HT-29 (cell line): Measurements from ENCODE around the gene UQCRH. TPM values are rescaled to one million over a fixed set of nuclear protein-coding genes. Genes with fewer than 3 reads are reported as not detected.
"Not testable (repeated sequence)": the region's sequence is repeated elsewhere in the genome, so short reads cannot be mapped to it uniquely, and the experiment has no call there.

Experiments used
- DNase-seq: peaks from one replicate; pipeline ENCODE4 v3.0.0-alpha.2; 2015; ENCODE audit warnings: low spot score
- total RNA-seq: library from RNA; depleted of rRNA; stranded (reverse); fragments of >200 nt; shearing (Covaris generic); gene quantifications from 2 replicates; pipeline ENCODE4 v1.2.3, GENCODE V29; 2014

Gene UQCRH
- total RNA-seq, 1 experiment from 2014 or later: 412 TPM

DNA sequence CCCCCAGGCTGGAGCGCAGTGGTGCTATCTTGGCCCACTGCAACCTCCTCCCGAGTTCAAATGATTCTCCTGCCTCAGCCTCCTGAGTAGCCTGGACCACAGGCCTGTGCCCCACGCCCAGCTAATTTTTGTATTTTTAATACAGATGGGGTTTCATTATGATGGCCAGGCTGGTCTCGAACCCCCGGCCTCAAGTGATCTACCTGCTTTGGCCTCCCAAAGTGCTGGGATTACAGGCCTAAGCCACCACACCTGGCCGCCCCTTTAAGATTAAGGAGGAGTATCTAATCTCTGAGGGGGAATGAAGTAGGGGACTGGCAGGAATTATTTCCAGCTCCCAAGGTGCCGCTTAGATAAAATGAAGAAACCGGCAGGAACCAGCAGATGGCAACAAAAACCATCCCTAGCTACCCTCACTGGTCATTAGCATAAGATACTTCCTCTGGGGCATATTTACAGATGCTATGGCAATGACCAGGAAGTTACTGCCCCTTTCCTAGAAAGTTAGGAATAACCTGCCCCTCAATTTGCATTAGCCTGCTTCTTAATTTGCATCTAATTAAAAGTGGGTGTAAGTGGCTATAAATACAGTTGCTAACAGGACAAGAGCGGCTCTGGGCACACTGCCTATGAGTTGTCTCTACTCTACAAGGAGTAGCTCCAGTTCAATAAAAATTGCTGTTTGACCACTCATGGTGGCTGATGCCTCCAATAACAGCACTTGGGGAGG is 30.0 kb downstream of the UQCRH start:
- DNase-seq: peak; percentile 75

DNA sequence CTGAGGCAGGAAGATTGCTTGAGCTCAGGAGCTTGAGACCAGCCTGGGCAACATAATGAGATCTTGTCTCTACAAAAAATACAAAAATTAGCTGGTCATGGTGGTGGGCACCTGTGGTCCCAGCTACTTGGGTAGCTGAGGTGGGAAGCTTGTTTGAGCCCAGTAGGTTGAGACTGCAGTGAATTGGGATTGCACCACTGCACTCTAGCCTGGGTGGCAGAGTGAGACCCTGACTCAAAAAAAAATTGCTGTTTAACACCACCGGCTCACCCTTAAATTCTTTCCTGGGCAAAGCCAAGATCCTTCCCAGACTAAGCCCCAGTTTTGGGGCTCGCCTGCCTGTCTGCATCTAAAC is 30.5 kb downstream of the UQCRH start:
- DNase-seq: no peak

DNA sequence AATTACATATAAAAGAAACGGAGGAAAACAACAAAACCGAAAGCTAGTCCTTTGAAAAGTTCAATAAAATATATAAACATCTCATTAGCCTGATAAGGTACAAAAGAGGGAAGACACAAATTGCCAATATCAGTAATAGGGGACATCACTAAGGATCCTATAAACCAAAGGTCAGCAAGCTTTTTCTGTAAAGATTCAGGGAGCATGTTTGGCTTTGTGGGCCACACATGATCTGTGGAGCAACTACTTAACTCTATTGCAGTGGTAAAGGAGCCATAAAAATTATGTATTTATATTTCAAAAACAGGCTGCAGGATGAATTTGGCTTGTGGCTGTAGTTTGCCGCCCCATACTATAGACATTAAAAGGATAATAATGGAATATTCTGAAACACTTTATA is 31.6 kb downstream of the UQCRH start:
- no peak for DNase-seq

DNA sequence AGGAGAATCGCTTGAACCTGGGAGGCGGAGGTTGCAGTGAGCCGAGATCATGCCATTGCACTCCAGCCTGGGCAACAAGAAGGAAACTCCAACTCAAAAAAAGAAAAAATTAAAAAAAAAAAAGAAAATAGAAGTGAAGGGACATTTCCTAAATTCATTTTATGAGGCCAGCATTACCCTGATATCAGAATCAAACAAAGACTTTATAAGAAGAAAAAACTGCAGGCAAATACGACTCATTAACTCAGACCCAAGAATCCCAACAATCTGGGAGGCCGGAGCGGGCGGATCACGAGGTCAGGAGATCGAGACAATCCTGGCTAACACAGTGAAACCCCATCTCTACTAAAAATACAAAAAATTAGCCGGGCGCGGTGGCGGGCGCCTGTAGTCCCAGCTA is 33.9 kb downstream of the UQCRH start:
- DNase-seq: not testable (repeated sequence)

DNA sequence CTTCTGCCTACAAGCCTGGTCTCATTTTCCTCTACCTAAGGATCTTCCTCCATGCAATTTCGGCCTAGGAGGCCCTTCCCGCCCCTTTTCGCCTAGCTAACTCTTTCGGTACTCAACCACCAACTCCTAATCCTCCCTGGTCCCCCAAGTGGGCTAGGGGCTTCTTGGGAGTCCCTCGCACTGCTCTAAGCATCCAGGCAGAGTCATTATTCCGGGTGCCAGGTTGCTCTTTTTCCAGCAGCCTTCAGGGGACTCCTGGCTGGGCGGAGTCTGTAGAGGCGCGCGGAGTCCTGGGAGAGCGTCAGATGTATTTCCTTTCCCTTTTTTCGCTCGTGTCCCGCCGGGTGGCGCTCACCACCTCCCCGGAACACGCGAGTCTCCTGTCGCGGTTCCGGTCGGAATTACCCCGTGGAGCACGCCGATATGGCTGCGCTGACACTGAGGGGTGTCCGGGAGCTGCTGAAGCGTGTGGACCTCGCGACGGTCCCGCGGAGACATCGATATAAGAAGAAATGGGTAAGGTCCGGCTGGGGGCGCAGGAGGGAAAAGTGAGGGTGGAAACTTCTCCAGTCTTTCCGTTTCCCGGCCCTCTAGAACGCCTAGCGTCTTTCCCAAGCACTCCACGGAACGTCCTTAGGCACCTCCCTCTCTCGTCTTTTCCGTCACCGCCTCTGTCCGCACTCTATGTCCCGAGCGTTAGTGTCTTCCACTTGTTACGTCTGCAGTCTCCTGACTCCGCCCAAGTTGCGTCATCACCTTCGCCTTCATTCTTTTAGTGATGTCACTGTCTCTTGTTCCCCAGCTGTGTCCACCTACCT is 37.1 kb downstream of the UQCRH start, which contains the start of gene NSUN4:
Gene NSUN4 (plus strand): TSS at position 404 of the 818 bp plus-strand sequence. CDS start 20 bp downstream, at position 424.
- DNase-seq: peak; percentile 95

DNA sequence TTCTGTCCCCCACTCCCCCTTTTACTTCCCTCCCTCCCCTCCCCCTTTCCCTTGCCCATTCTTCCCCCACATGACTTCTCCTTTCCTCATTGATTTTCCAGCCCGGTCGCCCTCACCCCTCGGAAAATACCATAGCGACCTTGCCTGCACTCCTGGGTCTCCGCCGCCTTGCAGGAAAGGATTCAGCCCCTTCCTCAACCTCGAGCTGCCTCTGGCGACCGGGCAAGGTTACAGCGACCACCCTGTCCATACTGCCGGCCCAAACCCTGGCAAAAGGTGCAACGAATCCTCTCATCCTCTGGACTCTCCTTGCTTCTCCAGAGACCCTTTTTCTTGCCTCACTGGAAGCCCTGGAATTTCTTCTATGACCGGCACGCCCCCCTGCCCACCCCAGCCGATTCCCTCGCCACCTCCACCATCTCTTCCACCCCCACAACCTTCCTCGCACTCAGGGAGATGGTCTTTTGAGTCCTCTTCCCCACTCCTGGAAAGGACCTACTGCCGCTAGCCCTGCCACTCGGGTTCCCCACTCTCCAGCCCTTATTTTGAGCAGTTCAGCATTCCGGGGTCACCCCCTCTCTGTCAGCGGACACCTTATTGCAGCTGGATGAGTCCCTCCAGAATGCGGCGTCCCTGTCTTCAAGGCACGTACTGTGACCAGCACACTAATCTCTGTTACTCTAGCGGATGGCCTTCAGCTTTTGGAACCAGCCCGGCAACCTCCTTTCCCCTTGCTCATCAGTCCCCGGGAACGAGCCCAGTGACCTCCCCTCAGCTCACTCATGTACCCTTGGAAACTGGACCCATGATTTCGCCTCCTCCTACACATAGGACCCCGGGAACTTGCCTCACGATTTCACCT is 38.0 kb downstream of the UQCRH start:
- no peak for DNase-seq

DNA sequence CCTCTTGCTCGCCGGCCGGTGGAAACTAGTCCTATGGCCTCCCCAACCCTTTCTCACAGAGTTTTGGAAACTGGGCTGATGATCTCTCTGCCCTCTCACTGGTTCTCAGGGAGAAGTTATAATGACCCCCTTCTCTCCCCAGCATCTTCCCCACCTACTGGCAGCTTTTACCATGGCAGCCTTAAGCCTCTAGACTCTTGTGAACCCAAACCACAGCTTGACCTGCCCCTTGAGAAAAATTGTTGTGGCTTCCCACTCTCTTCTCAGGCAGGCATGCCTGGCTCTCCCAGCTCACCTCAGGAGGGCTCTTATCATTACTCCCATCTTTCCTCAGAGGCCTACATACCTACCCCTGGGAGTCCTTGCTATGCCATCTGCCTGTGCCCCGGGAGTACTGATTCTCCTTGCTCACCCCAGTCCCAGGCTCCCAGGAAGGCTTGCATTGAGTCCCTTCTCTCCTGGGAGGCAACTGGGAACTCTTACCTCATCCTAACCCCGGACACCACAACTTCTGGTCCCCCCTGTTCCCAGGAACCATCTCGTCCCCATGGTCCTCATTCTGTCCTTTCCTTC is 38.7 kb downstream of the UQCRH start:
- peak; percentile 15 for DNase-seq

DNA sequence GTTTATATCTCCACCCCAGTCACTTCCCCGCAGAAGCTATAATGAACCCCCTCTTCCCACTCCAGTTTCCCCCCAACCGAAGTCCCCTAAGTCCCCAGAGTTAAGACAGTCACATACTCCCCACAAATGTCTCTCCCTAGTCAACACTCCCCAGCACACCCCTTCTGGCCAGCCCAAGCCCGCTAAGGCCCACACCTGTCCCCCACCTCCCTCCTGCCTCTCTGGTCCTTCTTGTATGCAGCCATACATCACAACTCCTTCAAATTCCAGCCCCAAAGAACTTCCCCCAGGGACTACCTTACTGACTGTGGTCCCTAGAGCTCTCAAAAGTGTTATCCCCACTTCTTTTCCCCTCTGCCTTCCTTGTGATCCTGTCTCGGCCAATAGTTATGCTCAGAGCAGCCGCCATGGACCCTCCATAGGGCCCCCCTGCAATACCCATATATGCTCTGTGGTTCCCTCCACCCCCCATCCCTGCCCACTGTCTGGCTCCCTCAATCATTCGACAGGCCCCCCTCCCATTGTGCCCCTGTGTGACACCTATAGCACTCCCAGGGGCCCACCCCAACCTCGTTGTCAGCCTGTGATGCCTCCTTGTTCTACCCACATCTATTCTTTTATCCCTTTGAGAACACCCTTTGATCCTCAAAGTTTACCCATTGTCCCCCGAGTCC is 39.3 kb downstream of the UQCRH start:
- no peak for DNase-seq

DNA sequence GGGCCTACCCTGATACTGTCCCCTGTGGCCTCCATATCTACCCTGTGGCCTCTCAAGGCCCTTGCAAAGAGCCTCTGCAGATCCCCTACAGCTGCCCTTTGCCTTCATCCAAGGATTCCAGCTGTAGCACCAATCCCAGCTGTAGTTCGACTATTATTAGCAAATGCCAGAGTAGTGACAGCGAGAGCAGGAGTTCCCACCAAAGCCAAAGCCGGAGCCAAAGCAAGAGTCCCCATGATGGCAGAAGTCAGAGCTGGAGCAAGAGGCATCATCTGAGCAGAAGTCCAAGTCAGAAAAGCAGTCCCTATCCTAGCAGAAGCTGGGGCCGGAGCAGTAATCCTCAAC is 39.8 kb downstream of the UQCRH start:
- DNase-seq: no peak

DNA sequence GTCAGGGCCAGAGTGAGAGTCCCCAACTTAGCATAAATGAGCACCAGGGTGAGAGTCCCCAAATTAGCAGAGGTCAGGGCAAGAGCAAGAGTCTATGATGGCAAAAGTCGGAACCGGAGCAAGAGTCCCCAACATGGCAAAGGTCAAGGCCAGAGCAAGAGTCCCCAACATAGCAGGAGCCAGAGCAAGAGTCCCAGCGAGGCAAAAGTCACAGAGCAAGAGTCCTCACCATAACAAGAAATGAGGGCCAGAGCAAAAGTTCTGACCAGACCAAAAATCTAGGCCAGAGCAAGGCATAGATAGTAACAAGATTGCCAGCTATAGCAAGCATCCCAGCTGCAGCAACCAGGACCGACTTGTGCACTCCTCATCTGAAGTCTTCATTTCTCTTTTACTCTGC is 40.2 kb downstream of the UQCRH start:
- no peak for DNase-seq

DNA sequence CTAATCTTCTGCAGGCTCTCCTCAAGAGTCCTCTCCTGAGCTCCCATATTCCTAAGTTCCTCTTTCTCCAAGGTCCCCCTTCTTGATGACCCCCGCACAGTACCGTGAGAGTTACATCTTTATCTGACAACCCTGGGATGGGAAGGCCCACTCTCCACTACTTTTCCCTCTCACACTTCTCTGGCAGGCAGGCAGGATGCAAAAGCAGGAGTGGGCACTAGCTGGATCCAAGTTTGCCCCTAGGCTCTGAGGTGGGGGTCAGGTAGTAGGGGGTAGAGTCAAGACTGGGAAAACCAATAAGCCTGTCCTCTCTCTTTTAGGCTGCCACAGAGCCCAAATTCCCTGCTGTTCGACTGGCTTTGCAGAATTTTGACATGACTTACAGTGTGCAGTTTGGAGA is 41.0 kb downstream of the UQCRH start:
- no peak for DNase-seq

DNA sequence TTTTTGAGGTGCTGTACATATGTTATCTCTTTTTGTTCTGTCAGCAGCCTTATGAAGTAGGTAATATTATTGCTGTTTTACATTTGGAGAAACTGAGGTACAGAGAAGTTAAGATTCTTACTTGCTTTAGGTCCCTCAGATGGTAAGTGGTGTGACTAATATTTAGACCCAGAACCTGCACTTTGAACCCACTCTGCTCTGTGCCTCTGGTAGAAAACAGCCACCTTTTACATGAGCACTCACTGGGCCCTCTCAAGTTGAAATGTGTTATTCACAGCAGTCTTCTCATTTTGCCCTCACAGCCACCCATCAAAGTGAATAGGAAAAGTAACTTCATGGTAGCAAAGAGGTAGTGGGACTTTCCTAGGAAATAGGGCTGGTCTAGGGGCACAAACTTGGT is 41.8 kb downstream of the UQCRH start:
- DNase-seq: no peak

DNA sequence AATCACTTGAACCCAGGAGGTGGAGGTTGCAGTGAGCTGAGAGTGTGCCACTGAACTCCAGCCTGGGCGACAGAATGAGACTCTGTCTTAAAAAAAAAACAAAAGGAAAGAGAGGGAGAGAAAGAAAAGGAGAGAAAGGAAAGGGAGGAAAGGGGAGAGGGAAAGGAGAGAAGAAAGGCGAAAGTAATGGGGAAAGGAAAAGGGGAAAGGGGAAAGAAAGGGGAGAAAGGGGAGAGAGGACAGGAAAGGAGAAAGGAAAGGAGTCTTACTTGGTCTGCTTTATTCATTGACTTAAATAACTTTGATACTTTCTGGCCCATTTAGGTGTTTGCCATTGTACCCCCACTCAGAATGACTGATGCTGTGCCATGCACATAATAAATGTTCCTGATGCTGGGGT is 48.9 kb downstream of the UQCRH start:
- DNase-seq: no peak

DNA sequence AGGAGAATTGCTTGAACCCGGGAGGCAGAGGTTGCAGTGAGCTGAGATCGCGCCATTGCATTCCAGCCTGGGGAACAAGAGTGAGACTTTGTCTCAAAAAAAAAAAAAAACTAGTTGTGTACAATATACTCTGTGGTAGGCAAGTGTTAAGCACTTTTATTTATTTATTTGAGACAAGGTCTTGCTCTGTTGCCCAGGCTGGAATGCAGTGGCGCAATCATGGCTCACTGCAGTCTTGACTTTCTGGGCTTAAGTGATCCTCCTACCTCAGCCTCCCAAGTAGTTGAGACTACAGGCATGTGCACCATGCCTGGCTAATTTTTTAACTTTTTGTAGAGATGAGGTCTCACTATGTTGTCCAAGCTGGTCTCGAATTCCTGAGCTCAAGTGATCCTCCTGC is 52.4 kb downstream of the UQCRH start:
- not testable (repeated sequence) for DNase-seq

DNA sequence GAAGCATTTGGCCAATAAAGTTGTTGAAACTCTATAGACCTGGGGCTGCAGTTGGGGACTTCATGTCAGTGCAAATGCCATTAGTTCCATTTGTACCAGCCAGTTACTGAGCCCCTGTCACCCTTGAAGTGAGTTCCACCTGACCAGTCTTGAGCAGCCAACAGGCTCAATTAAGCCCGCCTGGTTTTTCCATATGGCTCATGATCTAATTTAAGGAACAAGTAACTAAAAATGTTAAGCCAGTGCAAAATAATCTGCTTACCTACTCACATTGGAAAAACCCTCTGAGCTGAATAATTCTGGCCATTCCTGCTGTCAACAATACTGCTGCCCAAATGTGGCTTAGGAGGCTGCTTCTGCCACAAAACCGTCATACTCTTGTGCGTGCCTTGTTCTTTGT is 58.7 kb downstream of the UQCRH start:
- DNase-seq: no peak

DNA sequence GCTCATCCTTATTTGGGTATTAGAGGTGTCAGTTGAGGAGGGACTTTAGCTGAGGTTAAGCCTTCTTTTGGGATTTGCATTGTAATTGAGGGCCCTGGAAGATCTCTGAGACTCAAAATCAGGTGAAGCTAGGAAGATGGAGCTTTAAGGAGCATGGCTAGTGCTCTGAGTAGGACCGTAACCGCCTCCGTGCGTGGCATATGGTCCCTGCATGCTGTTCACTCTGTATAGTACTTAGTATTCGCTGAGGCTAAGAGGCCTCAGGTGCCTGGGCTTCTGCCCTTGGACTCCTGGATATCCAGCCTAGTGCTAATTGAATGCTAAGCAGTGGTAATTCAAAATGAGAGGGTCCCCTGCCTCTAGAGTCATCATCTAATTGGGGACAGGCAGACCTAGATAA is 59.6 kb downstream of the UQCRH start:
- no peak for DNase-seq

DNA sequence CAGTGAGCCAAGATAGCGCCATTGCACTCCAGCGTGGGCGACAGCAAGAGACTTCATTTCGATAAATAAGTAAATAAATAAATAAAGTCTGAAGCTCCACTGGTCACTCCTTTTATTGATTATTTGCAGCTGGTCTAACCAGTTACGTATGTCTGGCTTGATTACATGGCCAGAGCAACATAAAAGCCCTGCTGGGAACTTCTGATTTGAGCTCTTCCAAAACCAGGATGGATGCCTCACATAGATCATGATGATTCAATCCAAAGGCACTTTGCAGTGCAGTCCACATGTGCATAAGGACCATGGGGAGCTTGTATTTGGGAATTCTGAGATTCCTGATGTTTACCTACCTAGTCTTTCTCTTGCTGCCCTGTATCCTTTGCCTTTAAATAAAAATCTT is 61.1 kb downstream of the UQCRH start:
- DNase-seq: peak; percentile 31

DNA sequence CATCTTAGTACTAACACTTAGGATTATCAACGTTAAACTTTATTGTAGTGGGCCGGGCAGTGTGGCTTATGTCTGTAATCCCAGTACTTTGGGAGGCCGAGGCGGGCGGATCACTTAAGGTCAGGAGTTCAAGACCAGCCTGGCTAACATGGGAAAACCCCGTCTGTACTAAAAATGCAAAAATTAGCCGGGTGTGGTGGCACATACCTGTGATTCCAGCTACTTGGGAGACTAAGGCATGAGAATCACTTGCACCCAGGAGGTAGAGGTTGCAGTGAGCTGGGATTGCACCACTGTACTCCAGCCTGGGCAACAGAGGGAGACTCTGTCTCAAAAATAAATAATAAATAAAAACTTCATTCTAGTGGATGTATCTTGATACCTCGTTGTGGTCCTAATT is 62.3 kb downstream of the UQCRH start:
- not testable (repeated sequence) for DNase-seq
